DND-41 (cell line): ENCODE measurements around the gene BLVRB.

Experiments
- ATAC-seq: fragments of 200-7000 bp; cut with Tn5 transposase; 3 replicates; pipeline ENCODE4 v1.9.1; 2021; ENCODE audit warnings: low read depth; ENCODE audit not compliant: insufficient read depth
- DNase-seq: peaks from one replicate; pipeline ENCODE4 v3.0.0-alpha.2; 2020
- H2AFZ ChIP-seq: 2 replicates; pipeline ENCODE4 v1.6.0; 2012; ENCODE audit warnings: low read depth, low read length
- H3K27ac ChIP-seq: 2 replicates; pipeline ENCODE4 v1.5.1; 2012; ENCODE audit warnings: low read length, inconsistent platforms
- H3K27me3 ChIP-seq: fragments of 200-600 bp; sonication (generic); 2 replicates; pipeline ENCODE4 v1.6.0; 2012; ENCODE audit warnings: low read length, mild to moderate bottlenecking, inconsistent platforms; ENCODE audit not compliant: insufficient read depth, poor library complexity
- H3K36me3 ChIP-seq: 2 replicates; pipeline ENCODE4 v1.5.1; 2012; ENCODE audit warnings: low read length, inconsistent platforms; ENCODE audit not compliant: insufficient read depth
- H3K4me1 ChIP-seq: 2 replicates; pipeline ENCODE4 v1.5.1; 2012; ENCODE audit warnings: mild to moderate bottlenecking, low read length; ENCODE audit not compliant: insufficient read depth
- H3K4me2 ChIP-seq: 2 replicates; pipeline ENCODE4 v1.6.0; 2012; ENCODE audit warnings: mild to moderate bottlenecking, moderate library complexity, low read length, inconsistent platforms; ENCODE audit not compliant: insufficient read depth
- H3K4me3 ChIP-seq, 2 experiments: fragments of 200-600 bp in 1 of 2; shearing (Covaris generic) in 1 of 2; 2 replicates each; pipeline ENCODE4 v1.5.1; 2012 to 2016; ENCODE audit warnings: inconsistent platforms in 2 of 2, low read length in 2 of 2, mild to moderate bottlenecking in 2 of 2, low read depth in 1 of 2, moderate library complexity in 1 of 2
- H3K79me2 ChIP-seq: 2 replicates; pipeline ENCODE4 v1.6.0; 2012; ENCODE audit warnings: low read length, inconsistent platforms; ENCODE audit not compliant: insufficient read depth
- H3K9ac ChIP-seq: 2 replicates; pipeline ENCODE4 v1.6.0; 2012; ENCODE audit warnings: low read depth, mild to moderate bottlenecking, inconsistent platforms, low read length, moderate library complexity
- H3K9me3 ChIP-seq: 2 replicates; pipeline ENCODE4 v1.5.1; 2012; ENCODE audit warnings: low read length, moderate library complexity, mild to moderate bottlenecking, inconsistent platforms; ENCODE audit not compliant: insufficient read depth, severe bottlenecking
- H4K20me1 ChIP-seq: 2 replicates; pipeline ENCODE4 v1.6.0; 2012; ENCODE audit warnings: low read length; ENCODE audit not compliant: insufficient read depth
- CTCF ChIP-seq: IDR thresholded peaks from 2 replicates; pipeline ENCODE4 v1.5.1; 2012; ENCODE audit warnings: borderline replicate concordance, low read length, moderate library complexity, mild to moderate bottlenecking; ENCODE audit not compliant: poor library complexity, severe bottlenecking; ENCODE audit errors: extremely low read depth
- EZH2 ChIP-seq: IDR thresholded peaks from 3 replicates; pipeline ENCODE4 v1.6.1; 2012; ENCODE audit warnings: borderline replicate concordance, low read depth, mild to moderate bottlenecking, moderate library complexity, low read length, inconsistent platforms; ENCODE audit not compliant: severe bottlenecking

The BLVRB gene

DNA sequence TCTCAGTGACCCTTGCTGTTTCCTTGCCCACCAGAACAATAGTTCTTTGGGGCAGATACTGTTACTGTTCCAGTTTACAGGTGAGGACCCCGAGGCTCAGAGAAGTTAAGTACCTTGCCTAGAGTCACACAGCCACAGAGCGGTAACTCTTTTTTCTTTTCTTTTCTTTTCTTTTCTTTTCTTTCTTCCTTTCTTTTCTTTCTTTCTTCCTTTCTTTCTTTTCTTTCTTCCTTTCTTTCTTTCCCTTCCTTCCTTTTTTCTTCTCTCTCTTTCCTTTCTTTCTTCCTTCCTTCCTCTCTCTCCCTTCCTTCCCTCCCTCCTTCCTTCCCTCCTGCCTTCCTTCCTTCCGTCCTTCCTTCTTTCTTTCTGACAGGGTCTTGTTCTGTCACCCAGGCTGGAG, 47.5 kb downstream of the BLVRB start:
- no peak overlapping the region for H2AFZ ChIP-seq
- no peak overlapping the region for H3K27ac ChIP-seq
- peaks cover 13% of the 10 kb centered on the region for H3K4me1 ChIP-seq
- H3K9ac ChIP-seq: no peak overlapping the region
- H3K9me3 ChIP-seq: no peaks in the 10 kb centered on the region
- H3K79me2 ChIP-seq: peaks cover 3% of the 10 kb centered on the region; the same call in 1 of the 2 replicates
- H3K27me3 ChIP-seq: no peaks in the 10 kb centered on the region
- H4K20me1 ChIP-seq: no peaks in the 10 kb centered on the region
- H3K36me3 ChIP-seq: peaks cover 7% of the 10 kb centered on the region; the same call in 1 of the 2 replicates
- no peak for DNase-seq
- no peak for ATAC-seq
- no peak overlapping the region for H3K4me3 ChIP-seq
- TF ChIP-seq EZH2 (no peak), CTCF (no peak)
- no peak overlapping the region for H3K4me2 ChIP-seq

- Histone ChIP-seq H3K79me2 (no peaks in the 10 kb centered on the region), H3K4me3 (no peak overlapping the region), H3K27ac (no peak overlapping the region), H3K36me3 (peaks cover 3% of the 10 kb centered on the region; the same call in 1 of the 2 replicates), H2AFZ (no peak overlapping the region), H4K20me1 (no peaks in the 10 kb centered on the region), H3K4me2 (no peak overlapping the region), H3K4me1 (peaks cover 13% of the 10 kb centered on the region), H3K27me3 (no peaks in the 10 kb centered on the region), H3K9ac (no peak overlapping the region), H3K9me3 (no peaks in the 10 kb centered on the region)
- no peak for ATAC-seq
- TF ChIP-seq EZH2 (no peak), CTCF (no peak)
- DNase-seq: no peak
Observed at GRCh38 chr19:40417643-40417981, 47.9 kb downstream of the BLVRB start.

- no peaks in the 10 kb centered on the region for H4K20me1 ChIP-seq
- no peaks in the 10 kb centered on the region for H3K27me3 ChIP-seq
- no peaks in the 10 kb centered on the region for H3K9me3 ChIP-seq
- H3K4me2 ChIP-seq: no peak overlapping the region
- H3K4me3 ChIP-seq: no peak overlapping the region
- peaks cover 13% of the 10 kb centered on the region for H3K4me1 ChIP-seq
- no peaks in the 10 kb centered on the region for H3K79me2 ChIP-seq
- no peaks in the 10 kb centered on the region for H3K36me3 ChIP-seq
- H3K27ac ChIP-seq: no peak overlapping the region
- DNase-seq (no peak), ATAC-seq (no peak)
- H3K9ac ChIP-seq: no peak overlapping the region
- no peak overlapping the region for H2AFZ ChIP-seq
- no peak for TF ChIP-seq CTCF
- TF ChIP-seq EZH2: no peak
Observed at GRCh38 chr19:40416918-40417642, 48.5 kb downstream of the BLVRB start.

- H3K4me2 ChIP-seq: no peak overlapping the region
- no peaks in the 10 kb centered on the region for H3K79me2 ChIP-seq
- H3K9me3 ChIP-seq: no peaks in the 10 kb centered on the region
- H3K4me1 ChIP-seq: peaks cover 5% of the 10 kb centered on the region; the same call in 1 of the 2 replicates
- TF ChIP-seq EZH2: no peak
- no peak for TF ChIP-seq CTCF
- no peaks in the 10 kb centered on the region for H3K36me3 ChIP-seq
- H3K4me3 ChIP-seq: no peak overlapping the region
- no peak overlapping the region for H3K27ac ChIP-seq
- DNase-seq (no peak), ATAC-seq (no peak)
- no peaks in the 10 kb centered on the region for H3K27me3 ChIP-seq
- no peak overlapping the region for H2AFZ ChIP-seq
- H4K20me1 ChIP-seq: no peaks in the 10 kb centered on the region
- H3K9ac ChIP-seq: no peak overlapping the region
Observed at GRCh38 chr19:40415768-40416167, 49.8 kb downstream of the BLVRB start.
